DMS 273 treated with DMSO at 0.1 percent for 48 hours (cell line): ENCODE measurements around the gene MYL3.

Experiments
- DNase-seq: peaks from one replicate; lab custom pipeline; 2025; lab: John Stamatoyannopoulos, UW

Gene MYL3

GRCh38 chr3:46865546-46865945 lies 2.3 kb upstream of the MYL3 start:
- DNase-seq = no peak

- DNase-seq = no peak
Measured at GRCh38 chr3:46865031-46865507, 1.8 kb upstream of the MYL3 start.

- DNase-seq = no peak
Measured at GRCh38 chr3:46864061-46864881, 1.0 kb upstream of the MYL3 start.

GRCh38 chr3:46862369-46863025 lies 747 bp downstream of the MYL3 start:
- DNase-seq = no peak

- DNase-seq = no peak
Measured at GRCh38 chr3:46861605-46862368, 1.5 kb downstream of the MYL3 start.

GRCh38 chr3:46860810-46861604 lies 2.2 kb downstream of the MYL3 start:
- DNase-seq = no peak

- DNase-seq = no peak
Measured at GRCh38 chr3:46860017-46860809, 3.0 kb downstream of the MYL3 start.

- DNase-seq = no peak
Measured at GRCh38 chr3:46859001-46859710, 4.1 kb downstream of the MYL3 start.

- no peak for DNase-seq
Measured at GRCh38 chr3:46858456-46858855, 4.8 kb downstream of the MYL3 start.

- DNase-seq = no peak
Measured at GRCh38 chr3:46857485-46858341, 5.5 kb downstream of the MYL3 start.

GRCh38 chr3:46856576-46857471 lies 6.4 kb downstream of the MYL3 start:
- no peak for DNase-seq

- no peak for DNase-seq
Measured at GRCh38 chr3:46854555-46854991, 8.7 kb downstream of the MYL3 start.

GRCh38 chr3:46853441-46854415 lies 9.5 kb downstream of the MYL3 start:
- no peak for DNase-seq

GRCh38 chr3:46852839-46853355 lies 10.3 kb downstream of the MYL3 start:
- DNase-seq = no peak

- no peak for DNase-seq
Measured at GRCh38 chr3:46852334-46852720, 10.9 kb downstream of the MYL3 start.

GRCh38 chr3:46851364-46852333 lies 11.6 kb downstream of the MYL3 start:
- no peak for DNase-seq
